ENCODE results near the gene NOL4L. TPM values are rescaled to one million over a fixed set of nuclear protein-coding genes. Genes with fewer than 3 reads are reported as not detected.
A peak's percentile ranks its signal among the peaks of the same experiment; 100 is the strongest.

The NOL4L gene
- total and polyA plus RNA-seq, 8 donors, result 3.8 to 54.0 (median 15.0) TPM

GRCh38 chr20:32611868-32612267, 26.7 kb upstream of the NOL4L start:
- no peaks in the 10 kb centered on the region for H3K9me3 ChIP-seq
- DNase-seq, result no peak
- peaks cover 0 to 24% (median 0%) of the 10 kb centered on the region in 3 donors for H3K27me3 ChIP-seq
- H3K36me3 ChIP-seq, result no peaks in the 10 kb centered on the region
- intact Hi-C loops (cut with DNase I; ENCODE audit: low total_unique reads), result no loop called here
- no peak for TF ChIP-seq POLR2A (IDR thresholded peaks at IDR 0.05)
- TF ChIP-seq, protein P1, sequence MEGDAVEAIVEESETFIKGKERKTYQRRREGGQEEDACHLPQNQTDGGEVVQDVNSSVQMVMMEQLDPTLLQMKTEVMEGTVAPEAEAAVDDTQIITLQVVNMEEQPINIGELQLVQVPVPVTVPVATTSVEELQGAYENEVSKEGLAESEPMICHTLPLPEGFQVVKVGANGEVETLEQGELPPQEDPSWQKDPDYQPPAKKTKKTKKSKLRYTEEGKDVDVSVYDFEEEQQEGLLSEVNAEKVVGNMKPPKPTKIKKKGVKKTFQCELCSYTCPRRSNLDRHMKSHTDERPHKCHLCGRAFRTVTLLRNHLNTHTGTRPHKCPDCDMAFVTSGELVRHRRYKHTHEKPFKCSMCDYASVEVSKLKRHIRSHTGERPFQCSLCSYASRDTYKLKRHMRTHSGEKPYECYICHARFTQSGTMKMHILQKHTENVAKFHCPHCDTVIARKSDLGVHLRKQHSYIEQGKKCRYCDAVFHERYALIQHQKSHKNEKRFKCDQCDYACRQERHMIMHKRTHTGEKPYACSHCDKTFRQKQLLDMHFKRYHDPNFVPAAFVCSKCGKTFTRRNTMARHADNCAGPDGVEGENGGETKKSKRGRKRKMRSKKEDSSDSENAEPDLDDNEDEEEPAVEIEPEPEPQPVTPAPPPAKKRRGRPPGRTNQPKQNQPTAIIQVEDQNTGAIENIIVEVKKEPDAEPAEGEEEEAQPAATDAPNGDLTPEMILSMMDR (IDR thresholded peaks at IDR 0.05), result no peak
- H3K27ac ChIP-seq, result no peak overlapping the region
- 77 to 91% (median 83%) methylated on average over 6 of the region's 6 CpGs for WGBS, 5 donors
- H3K4me3 ChIP-seq, result no peak overlapping the region
- H3K4me1 ChIP-seq, result no peaks in the 10 kb centered on the region

DNA sequence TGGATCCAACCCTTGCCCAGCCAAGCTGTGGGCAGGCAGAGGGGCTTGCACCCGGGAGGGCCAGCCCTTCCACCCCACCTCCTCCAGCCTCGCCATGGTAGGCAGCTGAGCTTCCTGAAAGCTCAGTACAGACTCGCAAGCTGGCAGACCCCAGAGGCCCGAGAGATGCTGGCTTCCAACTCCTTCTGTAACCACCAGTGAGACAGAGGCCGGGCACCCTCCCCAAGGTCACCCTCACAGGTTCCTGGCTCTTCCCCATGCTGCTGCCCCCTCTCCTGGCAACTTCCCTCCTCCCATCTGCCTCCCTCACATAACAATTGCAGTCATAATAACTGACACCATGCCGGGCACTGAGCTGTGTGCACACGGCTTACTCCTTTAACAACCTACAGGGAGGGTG, 26.2 kb upstream of the NOL4L start:
- H3K27ac ChIP-seq, result no peak overlapping the region
- 71 to 87% (median 79%) methylated on average over 5 to 7 of the region's 7 CpGs for WGBS, 5 donors
- no peaks in the 10 kb centered on the region for H3K4me1 ChIP-seq
- H3K36me3 ChIP-seq, result no peaks in the 10 kb centered on the region
- H3K4me3 ChIP-seq, result no peak overlapping the region
- H3K27me3 ChIP-seq, result peaks cover 0 to 24% (median 0%) of the 10 kb centered on the region in 3 donors
- no peak for DNase-seq
- intact Hi-C loops (cut with DNase I; ENCODE audit: low total_unique reads), result no loop called here
- H3K9me3 ChIP-seq, result no peaks in the 10 kb centered on the region
- TF ChIP-seq, protein P1 (IDR thresholded peaks at IDR 0.05), result no peak
- TF ChIP-seq POLR2AphosphoS5 (IDR thresholded peaks at IDR 0.05) (no peak), POLR2A (IDR thresholded peaks at IDR 0.05) (no peak), EP300 (IDR thresholded peaks at IDR 0.05) (no peak)

- intact Hi-C loops (cut with DNase I; ENCODE audit: low total_unique reads), result no loop called here
- WGBS, 5 donors, result 60 to 75% (median 72%) methylated on average over 11 to 17 of the region's 17 CpGs
- DNase-seq, result peak in 1 of 2 donors; percentile 54
- H3K4me1 ChIP-seq, result no peaks in the 10 kb centered on the region
- no peaks in the 10 kb centered on the region for H3K36me3 ChIP-seq
- peaks cover 0 to 31% (median 0%) of the 10 kb centered on the region in 3 donors for H3K27me3 ChIP-seq
- no peak overlapping the region for H3K27ac ChIP-seq
- TF ChIP-seq POLR2A (IDR thresholded peaks at IDR 0.05), result no peak
- TF ChIP-seq EP300 (IDR thresholded peaks at IDR 0.05), result no peak
- TF ChIP-seq POLR2AphosphoS5 (IDR thresholded peaks at IDR 0.05), result no peak
- TF ChIP-seq, protein P1 (IDR thresholded peaks at IDR 0.05), result no peak
- H3K9me3 ChIP-seq, result no peaks in the 10 kb centered on the region
- H3K4me3 ChIP-seq, result no peak overlapping the region
Measured at GRCh38 chr20:32610472-32611218, 25.5 kb upstream of the NOL4L start.

GRCh38 chr20:32609993-32610392, 24.9 kb upstream of the NOL4L start:
- H3K27ac ChIP-seq, result no peak overlapping the region
- no peaks in the 10 kb centered on the region for H3K4me1 ChIP-seq
- intact Hi-C loops (cut with DNase I; ENCODE audit: low total_unique reads), result no loop called here
- no peaks in the 10 kb centered on the region for H3K36me3 ChIP-seq
- no peak for DNase-seq
- WGBS, 5 donors, result 82 to 95% (median 91%) methylated on average over 4 of the region's 4 CpGs
- TF ChIP-seq POLR2A (IDR thresholded peaks at IDR 0.05) (no peak), EP300 (IDR thresholded peaks at IDR 0.05) (no peak), POLR2AphosphoS5 (IDR thresholded peaks at IDR 0.05) (no peak)
- TF ChIP-seq, protein P1 (IDR thresholded peaks at IDR 0.05), result no peak
- no peaks in the 10 kb centered on the region for H3K9me3 ChIP-seq
- no peak overlapping the region for H3K4me3 ChIP-seq
- H3K27me3 ChIP-seq, result peaks cover 0 to 36% (median 0%) of the 10 kb centered on the region in 3 donors
